Type B pancreatic cell (in vitro differentiated cells): ENCODE measurements around the gene CCDC70. TPM values are rescaled to one million over a fixed set of nuclear protein-coding genes. Genes with fewer than 3 reads are reported as not detected.
"Not testable (repeated sequence)": the region's sequence is repeated elsewhere in the genome, so short reads cannot be mapped to it uniquely, and the experiment has no call there.

Source experiments
- DNase-seq: peaks from one replicate; pipeline ENCODE4 v3.0.0; 2021; ENCODE audit warnings: mixed read lengths; ENCODE audit not compliant: unreplicated experiment; ENCODE audit errors: extremely low spot score
- H3K27ac Mint-ChIP-seq: 2 replicates; pipeline ENCODE4 v1.8.0; 2021; ENCODE audit warnings: mild to moderate bottlenecking, mixed read lengths
- H3K27me3 Mint-ChIP-seq: 2 replicates; pipeline ENCODE4 v1.8.0; 2021; ENCODE audit warnings: mixed read lengths
- H3K36me3 Mint-ChIP-seq: 2 replicates; pipeline ENCODE4 v1.8.0; 2021; ENCODE audit warnings: mixed read lengths
- H3K4me1 Mint-ChIP-seq: one replicate; pipeline ENCODE4 v1.8.0; 2021; ENCODE audit warnings: mixed read lengths; ENCODE audit not compliant: unreplicated experiment
- H3K4me3 Mint-ChIP-seq: 2 replicates; pipeline ENCODE4 v1.8.0; 2021; ENCODE audit warnings: mild to moderate bottlenecking, mixed read lengths
- H3K9me3 Mint-ChIP-seq: 2 replicates; pipeline ENCODE4 v1.8.0; 2021; ENCODE audit warnings: mixed read lengths
- CTCF ChIP-seq: fragments of 200-600 bp; sonication (generic); conservative IDR thresholded peaks from 2 replicates; pipeline ENCODE4 v1.5.0; 2021; ENCODE audit warnings: antibody characterized with exemption, mild to moderate bottlenecking
- total RNA-seq: library from RNA; stranded (reverse); gene quantifications from 2 replicates; pipeline ENCODE4 v1.2.1, GENCODE V29; 2021; ENCODE audit warnings: low replicate concordance

The CCDC70 gene
- total RNA-seq, 1 donor from 2014 or later, result not detected

- peaks cover 12% of the 10 kb centered on the region for H3K4me1 Mint-ChIP-seq
- H3K9me3 Mint-ChIP-seq, result peaks cover 6% of the 10 kb centered on the region
- DNase-seq, result no peak
- H3K36me3 Mint-ChIP-seq, result no peaks in the 10 kb centered on the region
- H3K27me3 Mint-ChIP-seq, result no peaks in the 10 kb centered on the region
- H3K4me3 Mint-ChIP-seq, result no peak overlapping the region
- no peak overlapping the region for H3K27ac Mint-ChIP-seq
- no peak for TF ChIP-seq CTCF
These were observed 41.0 kb downstream of the CCDC70 start for GRCh38 chr13:51902776-51903175.

- H3K27me3 Mint-ChIP-seq, result no peaks in the 10 kb centered on the region
- no peaks in the 10 kb centered on the region for H3K36me3 Mint-ChIP-seq
- peaks cover 6% of the 10 kb centered on the region for H3K9me3 Mint-ChIP-seq
- peak; percentile 32 for DNase-seq
- H3K4me1 Mint-ChIP-seq, result peaks cover 12% of the 10 kb centered on the region
- TF ChIP-seq CTCF, result no peak
- H3K27ac Mint-ChIP-seq, result no peak overlapping the region
- H3K4me3 Mint-ChIP-seq, result no peak overlapping the region
These were observed 44.0 kb downstream of the CCDC70 start for GRCh38 chr13:51905787-51906186.

GRCh38 chr13:51906581-51906980 is 44.8 kb downstream of the CCDC70 start:
- peak; percentile 54 for DNase-seq
- H3K27me3 Mint-ChIP-seq, result no peaks in the 10 kb centered on the region
- TF ChIP-seq CTCF, result no peak
- peak overlapping the region; percentile 40 for H3K27ac Mint-ChIP-seq
- H3K4me3 Mint-ChIP-seq, result no peak overlapping the region
- H3K4me1 Mint-ChIP-seq, result peaks cover 12% of the 10 kb centered on the region
- peaks cover 3% of the 10 kb centered on the region for H3K9me3 Mint-ChIP-seq
- H3K36me3 Mint-ChIP-seq, result no peaks in the 10 kb centered on the region

GRCh38 chr13:51907040-51907732 is 45.4 kb downstream of the CCDC70 start:
- Mint-ChIP-seq H3K36me3 (no peaks in the 10 kb centered on the region), H3K27me3 (no peaks in the 10 kb centered on the region), H3K4me3 (no peak overlapping the region), H3K27ac (peak overlapping the region; percentile 40), H3K9me3 (no peaks in the 10 kb centered on the region), H3K4me1 (peaks cover 12% of the 10 kb centered on the region)
- no peak for TF ChIP-seq CTCF
- DNase-seq, result peak; percentile 43

GRCh38 chr13:51909265-51909664 is 47.5 kb downstream of the CCDC70 start:
- not testable (repeated sequence) for H3K4me3 Mint-ChIP-seq, H3K27ac Mint-ChIP-seq, H3K9me3 Mint-ChIP-seq, H3K36me3 Mint-ChIP-seq, H3K27me3 Mint-ChIP-seq, DNase-seq
- H3K4me1 Mint-ChIP-seq, result peaks cover 27% of the 10 kb centered on the region

- H3K4me3 Mint-ChIP-seq, result no peak overlapping the region
- H3K36me3 Mint-ChIP-seq, result no peaks in the 10 kb centered on the region
- H3K9me3 Mint-ChIP-seq, result no peaks in the 10 kb centered on the region
- H3K27ac Mint-ChIP-seq, result no peak overlapping the region
- no peaks in the 10 kb centered on the region for H3K27me3 Mint-ChIP-seq
- peaks cover 27% of the 10 kb centered on the region for H3K4me1 Mint-ChIP-seq
- no peak for TF ChIP-seq CTCF
- no peak for DNase-seq
These were observed 48.7 kb downstream of the CCDC70 start for GRCh38 chr13:51910508-51910907.
